HG03139 (cell line): ENCODE results near the gene ARHGAP19.
"Not testable (repeated sequence)": the region's sequence is repeated elsewhere in the genome, so short reads cannot be mapped to it uniquely, and the experiment has no call there.

Experiments
- ATAC-seq: cut with Tn5 transposase; IDR thresholded peaks from one replicate; pipeline ENCODE4 v1.9.1; 2021; ENCODE audit not compliant: unreplicated experiment

The ARHGAP19 gene

GRCh38 chr10:97290076-97290475 lies 2.4 kb downstream of the ARHGAP19 start:
- not testable (repeated sequence) for ATAC-seq

- ATAC-seq: no peak
These were observed 11.7 kb downstream of the ARHGAP19 start for GRCh38 chr10:97280783-97281182.

GRCh38 chr10:97279121-97279815 lies 13.2 kb downstream of the ARHGAP19 start:
- ATAC-seq: no peak

GRCh38 chr10:97278491-97278989 lies 13.9 kb downstream of the ARHGAP19 start:
- no peak for ATAC-seq

- ATAC-seq: no peak
These were observed 14.9 kb downstream of the ARHGAP19 start for GRCh38 chr10:97277551-97277950.

- no peak for ATAC-seq
These were observed 17.6 kb downstream of the ARHGAP19 start for GRCh38 chr10:97274828-97275227.

- ATAC-seq: no peak
These were observed 18.7 kb downstream of the ARHGAP19 start for GRCh38 chr10:97273700-97274099.

GRCh38 chr10:97270523-97271154 lies 21.8 kb downstream of the ARHGAP19 start:
- no peak for ATAC-seq

- ATAC-seq: no peak
These were observed 24.8 kb downstream of the ARHGAP19 start for GRCh38 chr10:97267671-97268070.

GRCh38 chr10:97265095-97265494 lies 27.3 kb downstream of the ARHGAP19 start:
- ATAC-seq: not testable (repeated sequence)

- no peak for ATAC-seq
These were observed 28.5 kb downstream of the ARHGAP19 start for GRCh38 chr10:97263971-97264370.

- no peak for ATAC-seq
These were observed 30.8 kb downstream of the ARHGAP19 start for GRCh38 chr10:97261656-97262055.

GRCh38 chr10:97261183-97261582 lies 31.3 kb downstream of the ARHGAP19 start:
- no peak for ATAC-seq

- ATAC-seq: no peak
These were observed 33.3 kb downstream of the ARHGAP19 start for GRCh38 chr10:97259119-97259518.

GRCh38 chr10:97256356-97256755 lies 36.1 kb downstream of the ARHGAP19 start:
- ATAC-seq: no peak

- ATAC-seq: no peak
These were observed 36.7 kb downstream of the ARHGAP19 start for GRCh38 chr10:97255512-97256293.

GRCh38 chr10:97254694-97255093 lies 37.7 kb downstream of the ARHGAP19 start:
- ATAC-seq: no peak

GRCh38 chr10:97250952-97251351 lies 41.5 kb downstream of the ARHGAP19 start:
- no peak for ATAC-seq

- ATAC-seq: no peak
These were observed 48.6 kb downstream of the ARHGAP19 start for GRCh38 chr10:97243836-97244235.

GRCh38 chr10:97238855-97239254 lies 53.6 kb downstream of the ARHGAP19 start:
- ATAC-seq: no peak

- no peak for ATAC-seq
These were observed 57.1 kb downstream of the ARHGAP19 start for GRCh38 chr10:97235353-97235752.

GRCh38 chr10:97234400-97234799 lies 58.0 kb downstream of the ARHGAP19 start:
- ATAC-seq: no peak
